Osteocyte (in vitro differentiated cells): Measurements from ENCODE around the gene THSD7A. TPM values are rescaled to one million over a fixed set of nuclear protein-coding genes. Genes with fewer than 3 reads are reported as not detected.

Experiments
- DNase-seq: peaks from one replicate; pipeline ENCODE4 v3.0.0; 2021; ENCODE audit warnings: mixed read lengths; ENCODE audit not compliant: unreplicated experiment; ENCODE audit errors: extremely low spot score
- H3K27ac Mint-ChIP-seq: one replicate; pipeline ENCODE4 v1.8.0; 2021; ENCODE audit warnings: mild to moderate bottlenecking, mixed read lengths; ENCODE audit not compliant: unreplicated experiment
- H3K27me3 Mint-ChIP-seq: one replicate; pipeline ENCODE4 v1.8.0; 2021; ENCODE audit warnings: mixed read lengths; ENCODE audit not compliant: unreplicated experiment
- H3K36me3 Mint-ChIP-seq: one replicate; pipeline ENCODE4 v1.8.0; 2021; ENCODE audit warnings: mixed read lengths; ENCODE audit not compliant: unreplicated experiment
- H3K4me1 Mint-ChIP-seq: one replicate; pipeline ENCODE4 v1.8.0; 2021; ENCODE audit warnings: mixed read lengths; ENCODE audit not compliant: unreplicated experiment
- H3K4me3 Mint-ChIP-seq: one replicate; pipeline ENCODE4 v1.8.0; 2021; ENCODE audit warnings: mild to moderate bottlenecking, moderate library complexity, mixed read lengths; ENCODE audit not compliant: unreplicated experiment
- H3K9me3 Mint-ChIP-seq: one replicate; pipeline ENCODE4 v1.8.0; 2021; ENCODE audit warnings: mixed read lengths; ENCODE audit not compliant: unreplicated experiment
- total RNA-seq: library from RNA; stranded (reverse); gene quantifications from 2 replicates; pipeline ENCODE4 v1.2.1, GENCODE V29; 2021
- TF ChIP-seq, protein P1 (sequence below): fragments of 200-600 bp; sonication (generic); IDR thresholded peaks from 2 replicates; pipeline ENCODE4 v1.5.0; 2021; ENCODE audit warnings: antibody characterized with exemption, mild to moderate bottlenecking, moderate library complexity

The THSD7A gene
- total RNA-seq, 1 donor from 2014 or later: 2.0 TPM

GRCh38 chr7:11630355-11630754 lies 201.6 kb downstream of the THSD7A start:
- Mint-ChIP-seq H3K9me3 (no peaks in the 10 kb centered on the region), H3K27ac (no peak overlapping the region), H3K27me3 (no peaks in the 10 kb centered on the region), H3K36me3 (no peaks in the 10 kb centered on the region), H3K4me3 (no peak overlapping the region), H3K4me1 (peaks cover 5% of the 10 kb centered on the region)
- TF ChIP-seq, protein P1, sequence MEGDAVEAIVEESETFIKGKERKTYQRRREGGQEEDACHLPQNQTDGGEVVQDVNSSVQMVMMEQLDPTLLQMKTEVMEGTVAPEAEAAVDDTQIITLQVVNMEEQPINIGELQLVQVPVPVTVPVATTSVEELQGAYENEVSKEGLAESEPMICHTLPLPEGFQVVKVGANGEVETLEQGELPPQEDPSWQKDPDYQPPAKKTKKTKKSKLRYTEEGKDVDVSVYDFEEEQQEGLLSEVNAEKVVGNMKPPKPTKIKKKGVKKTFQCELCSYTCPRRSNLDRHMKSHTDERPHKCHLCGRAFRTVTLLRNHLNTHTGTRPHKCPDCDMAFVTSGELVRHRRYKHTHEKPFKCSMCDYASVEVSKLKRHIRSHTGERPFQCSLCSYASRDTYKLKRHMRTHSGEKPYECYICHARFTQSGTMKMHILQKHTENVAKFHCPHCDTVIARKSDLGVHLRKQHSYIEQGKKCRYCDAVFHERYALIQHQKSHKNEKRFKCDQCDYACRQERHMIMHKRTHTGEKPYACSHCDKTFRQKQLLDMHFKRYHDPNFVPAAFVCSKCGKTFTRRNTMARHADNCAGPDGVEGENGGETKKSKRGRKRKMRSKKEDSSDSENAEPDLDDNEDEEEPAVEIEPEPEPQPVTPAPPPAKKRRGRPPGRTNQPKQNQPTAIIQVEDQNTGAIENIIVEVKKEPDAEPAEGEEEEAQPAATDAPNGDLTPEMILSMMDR: no peak
- no peak for DNase-seq

DNA sequence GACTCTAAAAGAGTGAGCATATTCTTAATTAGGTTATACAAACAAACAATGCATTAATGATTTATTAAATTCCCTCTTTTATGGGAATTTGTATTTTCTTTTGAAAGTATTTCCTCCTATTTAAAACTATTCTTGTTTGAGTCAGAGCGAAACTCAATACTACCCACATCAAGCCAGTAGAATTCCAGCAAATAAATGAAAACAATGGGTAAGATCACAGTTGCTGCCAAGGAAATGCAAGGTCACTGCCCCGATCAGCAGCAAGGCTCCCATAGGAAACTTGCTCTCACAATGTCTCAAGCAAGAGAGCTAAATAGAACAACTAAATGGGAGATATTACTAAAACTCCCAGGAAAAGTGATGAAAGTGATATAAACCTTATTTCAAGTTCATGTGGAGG lies 206.3 kb downstream of the THSD7A start:
- Mint-ChIP-seq H3K27me3 (no peaks in the 10 kb centered on the region), H3K4me1 (peaks cover 5% of the 10 kb centered on the region), H3K4me3 (no peak overlapping the region), H3K36me3 (no peaks in the 10 kb centered on the region), H3K27ac (no peak overlapping the region), H3K9me3 (peaks cover 8% of the 10 kb centered on the region)
- no peak for DNase-seq
- TF ChIP-seq, protein P1: no peak

DNA sequence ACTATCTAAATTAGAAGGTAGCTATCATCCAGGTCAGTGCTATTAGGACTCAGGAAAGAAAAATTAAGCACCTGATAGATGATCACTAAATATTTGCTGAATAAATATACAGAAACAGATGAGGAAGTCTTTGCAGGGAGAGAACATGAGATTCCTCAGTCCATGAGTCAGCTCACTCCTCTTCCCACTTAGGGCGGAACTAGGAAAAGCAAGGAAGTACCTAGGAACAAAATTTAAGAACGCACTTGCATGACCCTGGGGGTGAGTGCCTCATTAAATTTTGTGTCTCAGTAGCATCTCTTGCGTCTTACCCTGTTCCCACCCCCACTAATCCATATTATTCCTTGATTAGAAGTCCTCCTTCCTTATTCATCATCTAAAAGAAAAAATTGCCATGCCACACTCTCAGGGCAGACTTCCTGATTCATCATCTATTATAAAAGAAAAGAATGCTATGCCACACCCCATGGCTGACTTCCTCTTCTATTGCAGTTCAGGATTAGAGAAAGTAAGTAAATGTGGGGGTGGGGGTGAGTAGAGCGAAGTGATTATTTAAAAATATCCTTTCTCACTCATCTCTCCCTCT lies 208.8 kb downstream of the THSD7A start:
- TF ChIP-seq, protein P1: no peak
- no peak for DNase-seq
- no peak overlapping the region for H3K4me3 Mint-ChIP-seq
- H3K9me3 Mint-ChIP-seq: peaks cover 8% of the 10 kb centered on the region
- H3K4me1 Mint-ChIP-seq: peaks cover 5% of the 10 kb centered on the region
- H3K36me3 Mint-ChIP-seq: no peaks in the 10 kb centered on the region
- H3K27me3 Mint-ChIP-seq: no peaks in the 10 kb centered on the region
- H3K27ac Mint-ChIP-seq: no peak overlapping the region

DNA sequence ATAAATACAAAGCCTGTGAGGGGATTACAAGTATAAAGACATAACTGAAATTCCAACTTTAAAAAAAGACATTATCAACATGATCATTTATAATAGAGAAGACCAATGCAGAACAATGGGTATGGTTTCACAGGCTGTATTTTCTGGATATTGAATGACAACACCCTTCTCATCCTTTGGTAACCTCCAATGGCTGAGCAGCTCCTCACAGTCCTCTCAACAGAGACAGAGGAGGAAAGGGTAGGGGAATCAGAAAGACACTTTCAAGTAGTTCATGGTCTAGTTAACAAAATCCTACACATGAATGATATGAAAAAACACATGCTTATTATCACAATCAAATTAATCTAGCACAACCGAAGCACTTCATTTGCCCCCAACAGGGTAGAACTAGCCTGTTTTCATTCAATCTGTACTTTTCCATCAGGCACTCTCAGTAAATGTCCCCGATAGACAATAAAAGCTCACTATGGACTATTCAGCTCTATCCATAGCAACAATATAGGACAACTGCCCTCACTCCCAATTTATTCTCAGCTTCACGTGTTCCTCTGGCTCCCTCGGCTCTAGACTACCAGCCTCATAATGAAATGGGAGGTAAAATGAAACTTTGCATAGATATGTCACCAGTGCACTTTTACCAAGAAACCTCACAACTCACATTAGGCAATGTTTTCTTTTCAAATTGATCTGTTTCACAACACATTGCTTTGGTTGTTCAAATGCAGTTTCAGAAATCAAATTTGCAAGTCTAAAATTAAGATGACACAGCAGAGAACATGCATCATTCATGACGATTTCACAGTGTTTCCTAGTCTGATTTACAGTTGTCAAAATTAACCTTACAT lies 211.4 kb downstream of the THSD7A start:
- Mint-ChIP-seq H3K36me3 (no peaks in the 10 kb centered on the region), H3K4me1 (peaks cover 1% of the 10 kb centered on the region), H3K9me3 (peaks cover 8% of the 10 kb centered on the region), H3K27me3 (no peaks in the 10 kb centered on the region), H3K27ac (no peak overlapping the region), H3K4me3 (no peak overlapping the region)
- no peak for DNase-seq
- TF ChIP-seq, protein P1: no peak

DNA sequence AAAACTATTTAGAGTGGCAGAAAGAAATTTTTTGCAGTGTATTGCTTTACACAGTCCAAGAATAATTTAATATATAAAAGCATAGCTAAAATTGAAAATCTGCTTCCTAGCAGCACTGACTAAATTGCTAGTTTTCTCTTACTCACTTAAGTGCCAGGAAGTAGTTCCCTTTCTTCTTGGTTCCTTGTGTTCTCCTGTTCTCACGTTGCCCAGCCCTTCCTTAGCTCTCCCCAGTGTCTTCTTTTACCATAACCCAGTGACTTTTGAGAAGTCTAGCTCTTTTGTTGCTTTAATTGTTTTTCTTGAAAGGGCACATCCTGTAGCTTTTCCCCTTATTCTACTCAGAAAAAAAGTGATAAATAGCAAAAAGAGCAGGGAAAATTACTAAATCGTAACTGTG lies 215.5 kb downstream of the THSD7A start:
- DNase-seq: no peak
- no peak overlapping the region for H3K4me3 Mint-ChIP-seq
- H3K27ac Mint-ChIP-seq: no peak overlapping the region
- TF ChIP-seq, protein P1: no peak
- H3K4me1 Mint-ChIP-seq: no peaks in the 10 kb centered on the region
- no peaks in the 10 kb centered on the region for H3K27me3 Mint-ChIP-seq
- H3K9me3 Mint-ChIP-seq: no peaks in the 10 kb centered on the region
- H3K36me3 Mint-ChIP-seq: no peaks in the 10 kb centered on the region
